ENCODE results near the gene RNF225. TPM values are rescaled to one million over a fixed set of nuclear protein-coding genes. Genes with fewer than 3 reads are reported as not detected.

The RNF225 gene
- total RNA-seq, 3 donors from 2014 or later (not counting 1 experiment from before 2014, with no cell fraction given) = 0.39 TPM; not detected in 2

GRCh38 chr19:58393725-58394033 lies 1.8 kb upstream of the RNF225 start:
- Histone ChIP-seq H3K4me3 (ENCODE audit: low read length) (no peak overlapping the region), H3K4me1 (ENCODE audit: control insufficient read depth, insufficient read depth, low read length) (peaks cover 3% of the 10 kb centered on the region), H3K27ac (ENCODE audit: low read length) (no peak overlapping the region), H3K9me3 (ENCODE audit: control insufficient read depth, insufficient read depth, low read length) (no peaks in the 10 kb centered on the region), H3K36me3 (ENCODE audit: control insufficient read depth, insufficient read depth, low read length) (peaks cover 34% of the 10 kb centered on the region), H3K27me3 (ENCODE audit: control insufficient read depth, insufficient read depth, low read length) (peaks cover 10% of the 10 kb centered on the region)
- Mint-ChIP-seq H3K27me3 (ENCODE audit: low read depth in 2 of 2) (peaks cover 0 to 16% of the 10 kb centered on the region in 2 donors), H3K4me3 (no peak overlapping the region), H3K36me3 (peaks cover 8% of the 10 kb centered on the region), H3K4me1 (peaks cover 0 to 10% of the 10 kb centered on the region in 2 donors), H3K27ac (no peak overlapping the region), H3K9me3 (no peaks in the 10 kb centered on the region)
- no peak for DNase-seq
- no peak for TF ChIP-seq CTCF (IDR thresholded peaks at IDR 0.05)
- WGBS (ENCODE audit: insufficient coverage) = 97% methylated on average over 4 of the region's 4 CpGs
- intact Hi-C loops (cut with micrococcal nuclease) = no loop called here
- ATAC-seq = no peak

- Mint-ChIP-seq H3K9me3 (no peaks in the 10 kb centered on the region), H3K36me3 (peaks cover 8% of the 10 kb centered on the region), H3K27ac (no peak overlapping the region), H3K4me1 (peaks cover 0 to 4% of the 10 kb centered on the region in 2 donors), H3K4me3 (no peak overlapping the region), H3K27me3 (ENCODE audit: low read depth in 2 of 2) (peaks cover 0 to 20% of the 10 kb centered on the region in 2 donors)
- no peaks in the 10 kb centered on the region for H3K9me3 ChIP-seq (ENCODE audit: control insufficient read depth, insufficient read depth, low read length)
- H3K27ac ChIP-seq (ENCODE audit: low read length) = no peak overlapping the region
- peaks cover 3% of the 10 kb centered on the region for H3K4me1 ChIP-seq (ENCODE audit: control insufficient read depth, insufficient read depth, low read length)
- 94% methylated on average over 2 of the region's 3 CpGs for WGBS (ENCODE audit: insufficient coverage)
- DNase-seq (no peak), ATAC-seq (no peak)
- H3K36me3 ChIP-seq (ENCODE audit: control insufficient read depth, insufficient read depth, low read length) = peaks cover 29% of the 10 kb centered on the region
- H3K27me3 ChIP-seq (ENCODE audit: control insufficient read depth, insufficient read depth, low read length) = peaks cover 10% of the 10 kb centered on the region
- intact Hi-C loops (cut with micrococcal nuclease) = no loop called here
- no peak overlapping the region for H3K4me3 ChIP-seq (ENCODE audit: low read length)
- no peak for TF ChIP-seq CTCF (IDR thresholded peaks at IDR 0.05)
These were observed 636 bp upstream of the RNF225 start for GRCh38 chr19:58394821-58395219.

GRCh38 chr19:58395979-58396627 lies 647 bp downstream of the RNF225 start:
- WGBS (ENCODE audit: insufficient coverage) = 10% methylated on average over 75 of the region's 75 CpGs
- H3K4me3 Mint-ChIP-seq = no peak overlapping the region
- peaks cover 12% of the 10 kb centered on the region for H3K4me1 ChIP-seq (ENCODE audit: control insufficient read depth, insufficient read depth, low read length)

More at GRCh38 chr19:58395979-58396627, 647 bp downstream of the RNF225 start:
- ATAC-seq (no peak), DNase-seq (no peak)
- peaks cover 10% of the 10 kb centered on the region for H3K27me3 ChIP-seq (ENCODE audit: control insufficient read depth, insufficient read depth, low read length)
- Mint-ChIP-seq H3K27ac (no peak overlapping the region), H3K27me3 (ENCODE audit: low read depth in 2 of 2) (peaks cover 0 to 22% of the 10 kb centered on the region in 2 donors), H3K4me1 (peaks cover 9 to 13% of the 10 kb centered on the region in 2 donors), H3K36me3 (peaks cover 8% of the 10 kb centered on the region), H3K9me3 (no peaks in the 10 kb centered on the region)
- no peak overlapping the region for H3K27ac ChIP-seq (ENCODE audit: low read length)
- intact Hi-C loops (cut with micrococcal nuclease) = no loop called here
- H3K9me3 ChIP-seq (ENCODE audit: control insufficient read depth, insufficient read depth, low read length) = no peaks in the 10 kb centered on the region
- no peak for TF ChIP-seq CTCF (IDR thresholded peaks at IDR 0.05)
- H3K4me3 ChIP-seq (ENCODE audit: low read length) = no peak overlapping the region
- peaks cover 26% of the 10 kb centered on the region for H3K36me3 ChIP-seq (ENCODE audit: control insufficient read depth, insufficient read depth, low read length)
